ENCODE data around the gene SPSB2. TPM values are rescaled to one million over a fixed set of nuclear protein-coding genes. Genes with fewer than 3 reads are reported as not detected.
"Not testable (repeated sequence)": the region's sequence is repeated elsewhere in the genome, so short reads cannot be mapped to it uniquely, and the experiment has no call there.

Gene SPSB2
- total RNA-seq, 4 donors from 2014 or later, result 4.3 to 15.8 (median 7.9) TPM

DNA sequence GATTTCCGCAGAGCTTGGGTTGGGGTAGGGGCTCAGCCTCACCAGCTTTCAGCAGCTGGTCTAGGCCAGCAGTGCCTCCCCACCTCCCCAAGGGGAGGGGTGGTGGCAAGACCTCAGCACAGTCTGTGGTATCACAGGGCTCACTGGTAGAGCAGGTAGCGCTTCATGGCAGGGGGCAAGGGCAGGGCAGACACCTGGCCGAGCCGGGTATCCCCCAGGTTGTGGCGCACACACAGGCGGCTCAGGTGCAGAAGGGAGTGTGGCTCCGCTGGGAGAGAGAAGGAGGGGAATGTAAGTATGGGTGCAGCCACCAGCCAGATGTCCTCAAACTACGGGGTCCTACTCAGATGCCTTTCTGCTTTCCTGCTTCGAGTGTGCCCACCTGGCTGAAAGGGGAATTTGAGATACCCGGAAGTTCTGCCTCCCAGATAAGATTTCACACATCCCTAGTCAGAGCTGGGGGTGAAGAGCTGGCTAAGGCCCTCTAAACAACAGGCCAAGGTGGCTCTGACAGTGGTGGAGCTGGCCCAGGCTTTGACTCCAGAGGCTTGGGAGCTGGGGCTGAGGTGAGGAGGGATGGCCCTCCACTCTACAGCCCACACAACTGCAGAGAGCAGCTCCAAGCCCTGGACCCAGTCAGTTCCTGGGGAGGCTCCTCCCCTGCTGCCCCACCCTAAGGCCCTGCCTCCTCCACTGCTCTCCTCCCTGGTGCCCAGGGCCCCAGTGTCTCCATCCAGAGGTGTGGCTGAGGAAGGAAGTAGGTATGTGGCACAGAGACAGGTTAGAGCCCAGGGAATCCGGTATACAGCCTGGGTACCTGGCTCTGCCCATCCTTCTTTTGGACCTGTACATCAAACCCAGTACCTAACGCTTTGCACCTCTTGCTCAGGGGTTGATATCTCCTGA is 1.8 kb downstream of the SPSB2 start:
- DNase-seq, result no peak
- Histone ChIP-seq H3K27me3 (no peaks in the 10 kb centered on the region), H3K4me1 (peaks cover 41 to 75% (median 42%) of the 10 kb centered on the region in 3 donors), H3K9me3 (no peaks in the 10 kb centered on the region), H3K27ac (peak overlapping the region; percentile 78 to 94 (median 92)), H3K36me3 (peaks cover 5 to 37% (median 8%) of the 10 kb centered on the region in 3 donors), H3K4me3 (peak overlapping the region in 3 of 4 donors; percentile 73 to 89 (median 85))
- WGBS, 2 donors, result 41 to 52% methylated on average over 7 to 11 of the region's 12 CpGs
- TF ChIP-seq POLR2A (IDR thresholded peaks at IDR 0.05) (no peak), CTCF (IDR thresholded peaks at IDR 0.05) (no peak)
- intact Hi-C loops (cut with DNase I), result loop anchor here (10.0 kb wide), 1 partner anchor 53 kb away; the partner anchor contains the start of gene ATN1

DNA sequence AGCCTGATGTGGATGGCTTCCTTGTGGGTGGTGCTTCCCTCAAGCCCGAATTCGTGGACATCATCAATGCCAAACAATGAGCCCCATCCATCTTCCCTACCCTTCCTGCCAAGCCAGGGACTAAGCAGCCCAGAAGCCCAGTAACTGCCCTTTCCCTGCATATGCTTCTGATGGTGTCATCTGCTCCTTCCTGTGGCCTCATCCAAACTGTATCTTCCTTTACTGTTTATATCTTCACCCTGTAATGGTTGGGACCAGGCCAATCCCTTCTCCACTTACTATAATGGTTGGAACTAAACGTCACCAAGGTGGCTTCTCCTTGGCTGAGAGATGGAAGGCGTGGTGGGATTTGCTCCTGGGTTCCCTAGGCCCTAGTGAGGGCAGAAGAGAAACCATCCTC is 2.8 kb downstream of the SPSB2 start:
- not testable (repeated sequence) for H3K4me3 ChIP-seq, H3K9me3 ChIP-seq

DNA sequence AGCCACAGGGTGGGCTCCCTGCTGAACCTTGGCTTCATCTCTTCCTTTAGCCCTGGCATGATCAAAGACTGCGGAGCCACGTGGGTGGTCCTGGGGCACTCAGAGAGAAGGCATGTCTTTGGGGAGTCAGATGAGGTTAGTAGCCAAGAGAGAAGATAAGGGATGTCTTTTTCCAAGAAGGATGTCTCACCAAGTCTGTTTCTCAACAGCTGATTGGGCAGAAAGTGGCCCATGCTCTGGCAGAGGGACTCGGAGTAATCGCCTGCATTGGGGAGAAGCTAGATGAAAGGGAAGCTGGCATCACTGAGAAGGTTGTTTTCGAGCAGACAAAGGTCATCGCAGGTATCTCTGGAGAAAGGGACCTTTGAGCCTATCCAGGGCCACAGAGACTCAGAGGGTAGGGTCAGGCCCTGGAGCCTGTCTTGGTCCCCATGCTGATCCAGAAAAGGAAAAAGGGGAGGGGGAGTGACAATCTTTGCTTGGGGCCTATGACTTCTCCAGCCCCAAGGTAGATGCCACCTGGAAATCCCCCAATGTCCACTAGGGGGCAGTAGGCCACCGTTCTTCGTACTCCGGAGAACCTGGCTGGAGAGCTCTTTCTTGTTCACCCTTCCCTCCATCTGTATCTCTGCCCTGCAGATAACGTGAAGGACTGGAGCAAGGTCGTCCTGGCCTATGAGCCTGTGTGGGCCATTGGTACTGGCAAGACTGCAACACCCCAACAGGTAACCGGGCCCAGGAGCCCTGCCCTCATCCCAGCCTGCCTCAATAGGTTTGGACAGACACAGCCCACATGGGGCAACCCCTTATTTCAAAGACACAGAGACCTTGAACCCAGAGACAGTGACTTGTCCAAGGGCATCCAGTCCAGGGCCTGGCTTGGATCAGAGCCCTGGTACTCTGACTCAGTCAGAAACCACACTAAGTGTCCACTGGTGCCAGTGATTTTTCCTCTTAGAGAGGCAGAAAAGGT is 3.8 kb downstream of the SPSB2 start:
- intact Hi-C loops (cut with DNase I), result loop anchor here (10.0 kb wide), 1 partner anchor 55 kb away; the partner anchor contains the start of gene ATN1
- H3K4me3 ChIP-seq, result peak overlapping the region; percentile 90 to 100 (median 96)
- 17 to 21% methylated on average over 9 to 12 of the region's 12 CpGs for WGBS, 2 donors
- H3K27me3 ChIP-seq, result no peaks in the 10 kb centered on the region
- no peaks in the 10 kb centered on the region for H3K9me3 ChIP-seq
- TF ChIP-seq CTCF (IDR thresholded peaks at IDR 0.05) (peak; percentile 84 to 93 (median 92)), POLR2A (IDR thresholded peaks at IDR 0.05) (no peak)
- H3K4me1 ChIP-seq, result peaks cover 41 to 72% (median 42%) of the 10 kb centered on the region in 3 donors
- H3K27ac ChIP-seq, result peak overlapping the region; percentile 94 to 100 (median 98)
- no peak for DNase-seq
- H3K36me3 ChIP-seq, result peaks cover 12 to 51% (median 19%) of the 10 kb centered on the region in 3 donors

More for the DNA sequence above, 2.8 kb downstream of the SPSB2 start:
- 51 to 67% methylated on average over 2 to 4 of the region's 4 CpGs for WGBS, 2 donors
- DNase-seq, H3K27me3 ChIP-seq: not testable (repeated sequence)
- intact Hi-C loops (cut with DNase I), result loop anchor here (10.0 kb wide), 1 partner anchor 54 kb away; the partner anchor contains the start of gene ATN1
- Histone ChIP-seq H3K36me3 (peaks cover 8 to 42% (median 11%) of the 10 kb centered on the region in 3 donors), H3K4me1 (peaks cover 41 to 76% (median 42%) of the 10 kb centered on the region in 3 donors), H3K27ac (peak overlapping the region in 2 of 4 donors; percentile 94)

DNA sequence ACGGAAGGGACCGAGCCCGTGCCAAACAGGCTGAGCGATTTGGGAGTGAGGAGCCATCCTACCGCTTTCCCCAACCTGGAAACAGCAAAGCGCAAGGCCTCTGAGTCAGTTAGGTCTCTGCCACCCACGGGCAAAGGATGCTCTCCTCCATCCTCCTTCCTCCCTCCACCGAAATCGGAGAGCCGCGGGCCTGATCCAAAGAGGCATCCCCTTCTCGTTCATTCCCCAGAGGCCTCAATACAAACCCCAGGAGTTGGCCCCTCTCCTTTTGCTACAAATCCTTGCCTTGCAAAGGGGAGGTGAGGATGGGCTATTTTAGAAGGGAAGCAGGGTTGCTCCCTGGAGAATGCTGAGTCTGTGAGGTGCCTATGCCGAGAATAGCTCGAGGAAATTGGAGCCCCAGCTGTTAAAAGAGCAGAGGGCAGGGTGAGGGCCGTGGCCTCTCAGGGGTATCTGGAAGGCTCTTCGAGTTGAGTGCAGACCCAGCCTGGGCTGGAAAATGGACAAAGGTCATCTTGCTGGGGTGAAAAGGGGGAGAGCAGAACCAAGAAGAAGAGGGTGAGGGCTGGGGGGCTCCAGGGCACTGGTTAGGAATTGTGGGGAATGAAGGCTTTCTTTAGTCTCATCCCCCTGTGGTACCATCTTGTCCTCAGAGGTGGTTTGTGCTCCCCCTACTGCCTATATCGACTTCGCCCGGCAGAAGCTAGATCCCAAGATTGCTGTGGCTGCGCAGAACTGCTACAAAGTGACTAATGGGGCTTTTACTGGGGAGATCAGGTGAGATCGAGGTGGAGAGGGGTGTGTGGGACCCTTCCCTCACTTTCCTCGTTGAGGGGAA is 4.7 kb downstream of the SPSB2 start:
- Histone ChIP-seq H3K4me3 (peak overlapping the region; percentile 90 to 100 (median 96)), H3K27me3 (no peaks in the 10 kb centered on the region), H3K36me3 (peaks cover 18 to 60% (median 19%) of the 10 kb centered on the region in 3 donors), H3K27ac (peak overlapping the region; percentile 94 to 100 (median 98)), H3K4me1 (peaks cover 35 to 62% (median 41%) of the 10 kb centered on the region in 3 donors), H3K9me3 (no peaks in the 10 kb centered on the region)
- TF ChIP-seq POLR2A (IDR thresholded peaks at IDR 0.05) (no peak), CTCF (IDR thresholded peaks at IDR 0.05) (no peak)
- DNase-seq, result no peak
- 12 to 14% methylated on average over 7 to 14 of the region's 22 CpGs for WGBS, 2 donors
- intact Hi-C loops (cut with DNase I), result no loop called here

Measured in esophagus squamous epithelium (tissue), 5 donors.